HG03135 (cell line): ENCODE data around the gene ZNF777.

Experiments
- ATAC-seq: cut with Tn5 transposase; IDR thresholded peaks from one replicate; pipeline ENCODE4 v1.9.1; 2021; ENCODE audit warnings: mild to moderate bottlenecking, moderate library complexity; ENCODE audit not compliant: unreplicated experiment

ZNF777 gene

DNA sequence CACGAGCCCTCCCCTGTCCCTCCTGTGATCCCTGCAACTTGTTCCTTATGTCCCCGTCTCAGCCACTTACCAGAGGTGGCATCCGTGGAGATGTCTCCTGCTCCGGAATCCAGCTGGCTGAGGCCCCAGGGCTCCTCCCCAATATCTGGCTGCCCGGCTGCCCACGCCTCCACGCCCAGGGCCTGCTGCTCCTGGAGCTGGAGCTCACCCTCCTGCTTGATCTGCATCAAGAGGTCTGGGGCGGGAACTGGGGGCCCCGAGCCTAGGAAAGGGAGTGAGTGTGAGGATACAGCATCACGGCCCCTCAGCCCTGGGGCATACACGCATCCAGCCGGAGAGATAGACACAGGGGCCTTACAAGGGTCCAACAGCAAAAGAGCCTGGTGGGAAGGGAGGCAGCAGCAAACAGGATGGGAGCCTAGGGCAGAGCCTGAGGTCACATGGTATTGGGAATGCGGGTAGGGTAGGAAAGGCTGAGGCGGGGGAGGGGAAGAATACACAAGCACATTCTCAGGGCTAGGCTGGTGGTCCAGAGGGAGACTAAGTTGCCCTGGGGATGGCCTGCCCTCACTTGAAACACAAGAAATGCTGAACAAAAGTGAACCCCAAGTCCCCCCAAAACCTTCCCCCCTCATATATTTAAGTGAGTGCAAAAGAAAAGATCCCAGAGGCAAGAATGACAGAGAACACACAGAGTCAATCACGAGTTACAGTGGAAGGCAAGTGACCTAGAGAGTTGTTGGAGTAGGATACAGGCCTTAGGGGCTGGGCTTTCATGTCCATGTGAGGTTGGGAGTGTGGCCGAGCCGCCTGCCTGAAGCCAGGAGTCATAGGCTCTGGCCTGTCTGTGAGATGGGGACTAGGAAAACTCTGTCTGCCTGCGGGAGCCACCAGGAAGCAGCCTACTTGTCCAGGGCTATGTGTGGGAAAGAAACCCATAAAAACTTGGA lies 16.9 kb upstream of the ZNF777 start:
- ATAC-seq = no peak

DNA sequence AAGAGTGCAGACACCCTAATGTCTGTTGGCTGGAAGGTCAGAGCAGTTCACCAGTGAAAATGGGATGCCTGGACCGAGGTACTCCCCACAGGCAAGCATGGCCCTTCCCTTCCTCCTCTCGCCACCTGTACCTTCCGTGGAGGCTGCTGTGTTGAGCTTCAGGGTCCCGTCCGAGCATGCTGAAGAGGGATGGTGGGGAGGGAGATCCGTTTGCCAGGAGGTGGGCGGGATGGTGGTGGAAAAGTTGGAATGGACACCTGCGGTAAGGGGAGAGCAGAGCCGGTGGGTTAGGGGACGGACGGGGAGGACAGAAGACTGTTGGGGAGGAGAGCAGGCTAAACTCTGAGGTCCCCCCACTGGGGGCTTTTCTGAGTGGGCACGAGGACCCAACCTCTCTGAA lies 15.9 kb upstream of the ZNF777 start:
- no peak for ATAC-seq

DNA sequence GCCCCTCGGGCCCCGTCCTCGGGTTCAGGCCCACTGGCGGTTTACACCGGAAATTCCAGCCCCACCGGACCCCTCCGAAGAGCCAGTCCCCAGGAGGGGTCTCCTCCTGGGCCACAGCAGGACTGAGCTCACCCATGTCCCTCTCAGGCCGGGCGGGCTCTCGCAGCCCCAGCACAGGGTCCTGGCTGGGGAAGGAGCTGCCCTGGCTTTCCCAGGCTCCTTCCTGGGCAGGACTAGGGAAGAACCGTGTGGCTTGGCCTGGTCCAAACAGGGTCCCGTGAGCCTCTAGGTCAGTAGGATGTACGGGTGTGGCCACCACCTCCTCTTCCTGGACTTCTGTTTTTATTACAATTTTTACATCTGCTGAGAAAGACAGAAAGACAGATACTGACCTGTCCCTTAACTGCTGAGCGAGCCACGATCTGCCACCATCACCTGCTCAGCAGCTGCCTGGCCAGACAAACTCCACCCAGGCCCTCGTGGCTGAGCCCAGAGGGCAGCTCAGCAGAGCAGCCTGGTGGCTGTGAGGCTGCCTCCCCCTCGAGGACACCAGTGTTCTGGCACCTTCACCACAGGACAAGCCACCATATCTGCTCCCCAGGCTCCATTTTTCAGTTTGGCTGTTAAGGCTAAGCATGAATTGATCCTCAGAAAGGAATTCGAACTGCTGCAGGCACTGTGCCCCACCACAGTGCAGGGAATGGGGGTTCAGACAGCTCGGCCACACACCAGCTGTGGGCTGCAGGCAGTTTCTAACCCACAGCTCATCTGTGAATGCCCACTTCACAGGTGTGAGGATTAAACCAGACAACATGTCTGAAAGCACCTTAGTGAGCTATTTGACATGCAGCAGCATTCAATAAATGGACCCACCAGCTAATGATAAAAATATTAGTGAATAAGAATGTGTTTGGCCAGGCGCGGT lies 14.5 kb upstream of the ZNF777 start:
- ATAC-seq = no peak

GRCh38 chr7:149474309-149475120 lies 13.7 kb upstream of the ZNF777 start:
- ATAC-seq = no peak

DNA sequence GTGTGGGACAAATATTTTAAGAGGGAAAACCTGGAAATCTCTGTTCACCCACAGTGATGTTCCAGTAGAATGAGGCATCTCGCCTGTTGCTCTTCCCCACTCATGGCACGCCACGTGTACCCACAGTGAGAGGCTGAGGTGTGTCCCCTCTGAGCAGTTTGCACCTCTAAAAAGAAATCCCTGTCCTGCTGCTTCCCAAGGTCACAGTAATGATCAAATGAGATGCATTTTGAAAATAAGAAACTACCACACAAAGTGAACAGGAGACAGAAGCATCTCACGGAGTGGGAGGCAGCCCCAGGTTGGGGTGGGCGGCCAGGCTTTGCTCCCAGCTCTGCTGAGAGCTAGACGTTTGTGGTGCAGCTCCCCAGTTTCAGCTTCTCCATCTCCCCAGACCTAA lies 12.4 kb upstream of the ZNF777 start:
- no peak for ATAC-seq

- ATAC-seq = no peak
Observed at GRCh38 chr7:149471289-149471953, 10.6 kb upstream of the ZNF777 start.

DNA sequence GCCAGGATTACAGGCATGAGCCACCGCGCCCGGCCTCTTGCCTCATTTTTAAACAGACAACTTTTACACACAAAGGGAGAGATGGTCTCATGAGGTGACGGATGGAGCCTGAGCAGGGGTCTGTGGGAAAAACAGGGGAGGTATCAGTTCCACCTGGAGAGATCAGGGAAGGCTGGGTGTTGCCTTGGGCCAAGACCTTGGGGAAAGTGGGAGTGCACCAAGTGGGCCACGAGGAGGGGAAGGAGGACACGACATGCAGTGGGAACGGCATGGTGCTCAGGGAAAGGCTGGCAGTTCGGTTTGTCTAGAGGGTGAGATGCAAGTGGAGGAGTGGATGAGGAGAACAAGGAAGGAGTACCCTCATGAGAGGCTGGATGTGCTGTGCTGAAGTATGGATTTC lies 8.9 kb upstream of the ZNF777 start:
- no peak for ATAC-seq

DNA sequence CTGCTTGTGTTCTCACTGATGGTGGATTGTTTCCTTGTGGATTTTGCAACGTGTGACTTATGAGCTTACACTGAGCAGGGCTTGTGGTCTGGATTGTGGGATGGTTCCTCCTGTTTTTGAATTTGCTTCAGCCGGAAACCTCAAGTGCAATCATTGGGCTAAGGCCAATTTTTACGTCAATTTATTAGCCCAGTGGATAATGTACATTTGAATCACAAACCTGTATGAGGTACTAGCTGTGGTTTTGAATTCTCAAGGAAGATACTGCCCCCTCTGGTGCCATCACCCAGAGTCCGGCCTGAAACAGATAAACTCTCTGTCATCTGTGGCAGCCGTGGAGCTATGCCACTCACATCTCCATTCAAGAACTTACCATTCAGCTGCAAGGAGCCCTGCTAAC lies 7.3 kb upstream of the ZNF777 start:
- no peak for ATAC-seq

DNA sequence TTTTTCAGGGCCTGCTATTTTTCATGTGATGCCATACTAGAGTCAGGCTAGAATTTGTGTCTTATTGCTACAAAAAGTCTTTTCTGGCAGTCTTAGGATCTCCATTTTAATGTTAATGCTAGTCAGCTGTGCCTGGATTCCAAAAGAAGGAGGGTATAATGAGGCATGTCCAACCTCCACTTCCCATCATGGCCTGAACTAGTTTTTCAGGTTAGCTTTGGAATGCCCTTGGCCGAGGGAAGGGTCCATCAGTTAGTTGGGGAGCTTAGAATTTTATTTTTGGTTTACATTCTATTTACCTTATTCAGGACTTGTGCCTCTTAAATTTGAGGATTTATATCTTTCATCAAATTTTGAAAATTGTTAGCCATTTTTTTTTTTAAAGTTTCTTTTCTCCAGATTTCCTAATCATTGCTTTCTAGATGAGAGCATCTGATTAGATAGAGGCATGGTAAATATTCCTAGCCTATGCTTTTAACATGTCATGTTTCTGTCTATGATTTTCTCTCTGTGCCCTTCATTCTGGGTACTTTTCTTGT lies 6.5 kb upstream of the ZNF777 start:
- no peak for ATAC-seq

DNA sequence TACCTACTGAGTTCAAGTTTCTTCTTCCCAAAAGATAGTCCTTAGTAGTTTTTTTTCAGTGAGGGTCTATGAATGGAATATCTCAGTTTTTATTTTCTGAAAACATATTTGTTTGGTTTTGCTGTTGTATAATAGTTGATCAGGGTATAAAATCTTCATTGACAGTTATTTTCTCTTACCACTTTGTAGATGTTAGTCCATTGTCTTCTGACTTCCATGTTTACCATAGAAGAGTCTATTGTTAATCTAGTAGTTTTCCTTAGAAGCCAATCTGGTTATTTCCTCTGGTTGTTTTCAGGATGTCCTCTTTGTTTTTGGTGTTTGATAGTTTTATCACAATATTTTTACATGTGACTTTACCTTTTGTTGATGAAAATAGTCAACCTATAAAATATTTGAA lies 5.5 kb upstream of the ZNF777 start:
- no peak for ATAC-seq

DNA sequence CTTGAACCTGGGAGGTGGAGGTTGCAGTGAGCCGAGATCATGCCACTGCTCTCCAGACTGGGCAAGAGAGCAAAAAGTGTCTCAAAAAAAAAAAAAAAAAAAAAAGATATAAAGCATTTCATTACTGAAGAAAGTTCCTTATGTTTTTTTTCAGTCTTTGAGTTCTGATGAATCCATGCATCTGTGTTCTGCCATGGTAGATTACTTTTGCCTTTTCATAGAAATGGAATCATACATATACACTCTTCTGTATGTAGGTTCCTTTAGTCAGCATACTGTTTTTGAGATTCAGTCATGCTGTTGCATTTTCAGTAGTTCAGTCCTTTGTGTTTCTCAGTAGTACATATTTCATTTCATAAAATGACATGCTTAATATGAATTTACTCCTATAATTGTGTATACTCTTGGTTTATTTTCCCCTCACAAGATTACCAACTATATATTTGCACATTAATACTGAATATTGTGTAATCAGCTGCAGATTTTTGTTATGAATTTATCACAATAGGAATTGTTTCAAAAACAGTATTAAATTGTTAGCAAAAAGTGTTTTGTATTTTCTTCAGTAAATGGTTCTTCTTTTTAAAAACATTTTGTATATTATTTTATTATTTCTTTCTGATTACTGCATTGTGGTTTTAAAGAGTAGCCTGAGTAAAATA lies 2.8 kb upstream of the ZNF777 start:
- ATAC-seq = no peak

DNA sequence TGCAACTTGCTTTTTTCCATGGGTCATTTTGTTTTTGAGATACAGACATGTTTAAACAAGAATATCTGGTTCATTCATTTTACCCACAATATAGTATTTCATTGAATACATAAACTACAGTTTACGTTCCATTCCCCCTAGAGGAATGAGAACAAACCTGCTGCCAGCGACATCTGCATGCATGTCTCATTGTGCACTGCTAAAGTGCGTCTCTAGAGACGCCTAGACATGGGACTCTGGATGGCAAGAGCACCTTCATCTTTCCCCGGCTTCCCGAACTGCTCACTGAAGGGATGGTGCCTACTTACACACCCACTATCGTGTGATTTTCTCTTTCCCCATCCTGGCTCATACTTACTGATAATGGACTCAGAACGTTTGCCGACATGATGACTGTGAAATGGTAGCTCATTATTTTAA lies 1.2 kb upstream of the ZNF777 start:
- ATAC-seq = no peak

GRCh38 chr7:149459540-149460452 lies 1.1 kb downstream of the ZNF777 start:
- peak; percentile 35 for ATAC-seq

DNA sequence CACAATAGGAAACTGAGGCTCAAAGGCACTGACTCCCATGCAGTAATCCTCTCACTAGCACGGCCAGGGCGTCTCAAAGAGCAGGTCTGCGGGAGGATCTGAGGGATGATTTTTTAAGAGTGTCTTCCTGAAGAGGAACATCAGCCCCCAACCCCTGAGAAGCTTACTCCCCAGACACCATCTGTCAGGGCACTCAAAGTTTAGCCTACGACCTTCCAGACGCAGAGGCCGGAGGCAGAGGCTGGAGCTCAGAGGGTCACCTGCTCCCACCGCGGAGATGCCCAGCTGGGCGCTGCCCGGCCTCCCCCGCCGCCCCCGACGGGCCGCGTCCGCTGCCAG lies 1.7 kb downstream of the ZNF777 start:
- no peak for ATAC-seq

GRCh38 chr7:149458235-149458634 lies 2.6 kb downstream of the ZNF777 start:
- no peak for ATAC-seq

DNA sequence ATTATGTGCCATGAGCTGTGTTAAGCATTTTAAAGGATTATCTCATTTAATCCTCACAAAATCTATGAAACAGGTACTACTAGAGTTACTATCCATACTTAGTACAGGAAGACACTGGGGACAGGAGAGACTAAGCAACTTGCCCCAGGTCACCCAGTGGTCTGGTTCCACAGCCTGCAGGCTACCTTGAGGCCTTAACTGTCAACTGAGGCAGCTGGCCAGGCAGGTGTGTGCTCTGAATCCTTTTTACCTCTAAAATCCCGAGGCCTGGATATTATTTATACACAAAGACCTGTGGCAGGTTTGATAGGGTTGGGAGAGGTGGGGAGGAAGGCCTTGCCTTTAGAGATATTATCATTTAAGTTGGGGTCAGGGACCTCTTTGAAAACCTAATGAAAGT lies 3.1 kb downstream of the ZNF777 start:
- ATAC-seq = no peak

GRCh38 chr7:149456506-149457421 lies 4.1 kb downstream of the ZNF777 start:
- no peak for ATAC-seq
